K562 (cell line): ENCODE results near the gene RASSF7. TPM values are rescaled to one million over a fixed set of nuclear protein-coding genes. Genes with fewer than 3 reads are reported as not detected.

Experiments used
- ATAC-seq: fragments of 200-7000 bp; cut with Tn5 transposase; 3 replicates; pipeline ENCODE4 v1.9.1; 2020; ENCODE audit warnings: moderate library complexity
- BruUV-seq: library from RNA; stranded (reverse); fragments of 400-500 nt; replicated peaks from 2 replicates; lab custom pipeline; 2021; lab: Mats Ljungman, UMichigan
- CTCF ChIA-PET: fragments of 300-600 bp; formaldehyde crosslinking; extraction: SDS; loops from one replicate; lab custom pipeline; 2021; ENCODE audit warnings: low intra/inter-chr PET ratio; lab: Yijun Ruan, JAX
- POLR2A ChIA-PET: fragments of 300-600, 350-650 bp; sonication (Branson Sonifier 250); formaldehyde crosslinking; extraction: SDS; loops from one replicate; lab custom pipeline; 2021; ENCODE audit warnings: antibody characterized with exemption, inconsistent platforms; lab: Yijun Ruan, JAX
- DNase-seq, 4 experiments: peaks; one replicate each; pipeline versions ENCODE4 v3.0.0 to v3.0.0-alpha.2; 2011 to 2018; ENCODE audit warnings: low spot score in 3 of 4, mixed read lengths in 3 of 4; ENCODE audit errors: extremely low read depth in 1 of 4
- FAIRE-seq: peaks from 2 replicates; lab custom pipeline; 2011; peaks lifted over from hg19 to GRCh38; lab: Jason Lieb, UNC
- H2AFZ ChIP-seq: 2 replicates; pipeline ENCODE4 v1.6.0; 2011; ENCODE audit warnings: low read depth, low read length, control low read depth, inconsistent platforms
- H3K27ac ChIP-seq: fragments of 200-600 bp; 3 replicates; pipeline ENCODE4 v1.8.0; 2011; ENCODE audit warnings: low read depth, mild to moderate bottlenecking, control low read depth, inconsistent platforms, low read length, moderate library complexity, mixed read lengths; ENCODE audit errors: extremely low read depth
- H3K27me3 ChIP-seq, 2 experiments: fragments of 300-600 bp in 1 of 2; 2 replicates in 1 of 2; 3 replicates in 1 of 2; pipeline versions ENCODE4 v1.6.0 to v1.8.0; 2011; ENCODE audit warnings: inconsistent platforms in 2 of 2, low read length in 2 of 2, mild to moderate bottlenecking in 1 of 2, mixed read lengths in 1 of 2, moderate library complexity in 1 of 2; ENCODE audit not compliant: control insufficient read depth in 2 of 2, insufficient read depth in 2 of 2
- H3K36me3 ChIP-seq: fragments of 300-600 bp; 3 replicates; pipeline ENCODE4 v1.8.0; 2011; ENCODE audit warnings: mild to moderate bottlenecking, low read length, inconsistent platforms; ENCODE audit not compliant: control insufficient read depth, insufficient read depth
- H3K4me1 ChIP-seq, 2 experiments: fragments of 200-600 bp in 1 of 2; replicated peaks in 1 of 2; 2 replicates in 1 of 2; 3 replicates in 1 of 2; pipeline versions ENCODE4 v1.5.1 to v1.8.0; 2011; ENCODE audit warnings: inconsistent platforms in 2 of 2, low read length in 2 of 2, mild to moderate bottlenecking in 1 of 2, mixed read lengths in 1 of 2, moderate library complexity in 1 of 2; ENCODE audit not compliant: control insufficient read depth in 2 of 2, insufficient read depth in 2 of 2
- H3K4me2 ChIP-seq: 2 replicates; pipeline ENCODE4 v1.6.1; 2011; ENCODE audit warnings: low read length, control low read depth, inconsistent platforms, mixed read lengths; ENCODE audit not compliant: insufficient read depth
- H3K4me3 ChIP-seq: fragments of 200-600 bp; sonication (generic), shearing (Covaris generic); 2 replicates; pipeline ENCODE4 v1.5.1; 2016; ENCODE audit warnings: control low read depth, inconsistent platforms
- H3K79me2 ChIP-seq: fragments of 200-600 bp; 3 replicates; pipeline ENCODE4 v1.8.0; 2011; ENCODE audit warnings: low read length, inconsistent platforms; ENCODE audit not compliant: control insufficient read depth, insufficient read depth
- H3K9ac ChIP-seq, 2 experiments: 2 replicates each; pipeline versions ENCODE4 v1.6.0 to v1.6.1; 2011; ENCODE audit warnings: low read depth in 2 of 2, low read length in 2 of 2, control low read depth in 1 of 2, inconsistent platforms in 1 of 2, mild to moderate bottlenecking in 1 of 2, mixed read lengths in 1 of 2; ENCODE audit not compliant: insufficient read depth in 1 of 2
- H3K9me1 ChIP-seq: one replicate; pipeline ENCODE4 v1.6.0; 2011; ENCODE audit warnings: inconsistent platforms, mild to moderate bottlenecking, low read length, moderate library complexity; ENCODE audit not compliant: control insufficient read depth, insufficient read depth
- H3K9me3 ChIP-seq: replicated peaks from 2 replicates; pipeline ENCODE4 v1.5.1; 2011; ENCODE audit warnings: low read depth, low read length, inconsistent platforms; ENCODE audit not compliant: control insufficient read depth, insufficient read depth
- H4K20me1 ChIP-seq: replicated peaks from 2 replicates; pipeline ENCODE4 v1.6.1; 2011; ENCODE audit warnings: low read length, inconsistent platforms, mixed read lengths; ENCODE audit not compliant: control insufficient read depth, insufficient read depth
- POLR2G ChIP-seq: fragments of 200-400 bp; formaldehyde crosslinking; IDR thresholded peaks from 2 replicates; pipeline ENCODE4 v1.6.1; 2017; ENCODE audit warnings: low read depth, mild to moderate bottlenecking, antibody characterized with exemption, low read length, moderate library complexity
- WGBS: fragments of 100-300 bp; shearing (Covaris generic); methylation state at CpG from one replicate; pipeline ENCODE4 v1.1.6; 2016; ENCODE audit warnings: low coverage, mixed read lengths; ENCODE audit not compliant: insufficient coverage; ENCODE audit errors: missing lambda C conversion rate; 5-methylcytosine and 5-hydroxymethylcytosine counted together
- in situ Hi-C: fragments of 300-500 bp; cut with MboI; formaldehyde crosslinking; loops from 4 replicates; pipeline ENCODE4 v1.15.0; 2018; ENCODE audit warnings: inconsistent platforms, mixed read lengths
- intact Hi-C: fragments of 100-400 bp; cut with micrococcal nuclease; formaldehyde crosslinking; loops from 2 replicates; pipeline ENCODE4 v1.14.2; 2022
- polyA plus RNA-seq, 8 experiments: library from polyadenylated mRNA; depleted of rRNA in 4 of 8; stranded (reverse) in 5 of 8; unstranded in 3 of 8; fragments of >200 nt; fragmentation: Nextera tagmentation in 2 of 8; fragmentation: Illumina TruSeq in 1 of 8; extraction: Ambion mirVana in 2 of 8; extraction: Trizol in 1 of 8; gene quantifications; 2 replicates each; pipeline versions ENCODE4 v1.2.1 to v1.2.3, GENCODE V29; 2011 to 2014; ENCODE audit warnings: inconsistent platforms in 1 of 8, missing spikeins in 1 of 8
- total RNA-seq, 7 experiments: library from RNA; depleted of rRNA in 6 of 7; stranded (reverse); fragments of >200 nt in 6 of 7; fragmentation: Illumina TruSeq in 2 of 7; extraction: Trizol in 2 of 7; gene quantifications; 2 replicates each; pipeline versions ENCODE4 v1.2.1 to v1.2.3, GENCODE V29; 2011 to 2021; ENCODE audit warnings: low replicate concordance in 1 of 7
- TF ChIP-seq, protein P1 (sequence below): fragments of 250-450 bp; sonication (Bioruptor Pico); IDR thresholded peaks from 2 replicates; pipeline ENCODE4 v1.9.0; 2021; ENCODE audit warnings: mild to moderate bottlenecking
- TF ChIP-seq, protein P2 (sequence below): sonication (generic); formaldehyde crosslinking; IDR thresholded peaks from 2 replicates; pipeline ENCODE4 v1.8.0; 2022; ENCODE audit warnings: mild to moderate bottlenecking, missing genetic modification reagents

RASSF7 gene
- total and polyA plus RNA-seq, 9 of the 15 experiments (the other 6 are each of a cell fraction or from before 2014, with no cell fraction given), result 0.41 to 45.2 (median 18.6) TPM

DNA sequence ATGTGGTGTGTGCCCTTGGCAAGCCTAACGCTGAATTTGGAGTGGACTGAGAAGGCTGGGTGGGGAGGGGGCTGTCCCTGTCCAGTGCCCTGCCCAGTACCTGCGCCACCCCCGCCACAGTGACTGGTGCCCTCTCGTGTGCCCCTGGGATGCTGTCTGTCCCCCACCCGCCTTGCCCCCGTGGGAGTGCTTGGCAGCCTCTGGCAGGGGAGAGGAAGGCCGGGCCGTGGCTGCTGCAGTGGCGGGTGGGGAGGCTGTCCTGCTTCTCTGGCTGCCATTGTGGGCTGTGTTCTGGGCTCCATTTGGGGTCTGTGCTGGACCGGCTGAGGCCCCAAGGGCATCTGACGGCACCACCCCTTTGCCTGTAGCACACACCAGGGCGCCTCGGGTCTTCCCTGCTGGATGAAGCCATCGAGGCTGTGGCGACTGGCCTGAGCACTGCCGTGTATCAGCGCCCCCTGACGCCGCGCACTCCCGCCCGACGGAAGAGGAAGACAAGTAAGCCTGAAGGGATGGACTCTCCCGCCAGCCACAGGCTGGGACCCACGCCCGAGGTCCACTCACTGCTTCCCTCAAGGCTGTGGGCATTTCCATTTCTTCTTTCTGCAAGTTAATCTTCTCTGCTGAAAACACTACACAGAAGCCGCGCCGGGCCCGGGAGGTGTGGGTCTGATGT, 37.4 kb downstream of the RASSF7 start:
- TF ChIP-seq POLR2G, result peak; percentile 42; the same call in 1 of the 2 replicates
- TF ChIP-seq, protein P1, sequence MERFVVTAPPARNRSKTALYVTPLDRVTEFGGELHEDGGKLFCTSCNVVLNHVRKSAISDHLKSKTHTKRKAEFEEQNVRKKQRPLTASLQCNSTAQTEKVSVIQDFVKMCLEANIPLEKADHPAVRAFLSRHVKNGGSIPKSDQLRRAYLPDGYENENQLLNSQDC (CRISPR knock-in tag), result no peak
- Histone ChIP-seq H3K79me2 (no peaks in the 10 kb centered on the region; the same call in 1 of the 3 replicates), H3K36me3 (peaks cover 89% of the 10 kb centered on the region), H3K9me3 (no peaks in the 10 kb centered on the region), H3K27me3 (no peaks in the 10 kb centered on the region), H3K27ac (no peak overlapping the region), H4K20me1 (no peaks in the 10 kb centered on the region), H3K4me2 (no peak overlapping the region), H3K9me1 (no peaks in the 10 kb centered on the region), H3K9ac (no peak overlapping the region; a peak in 1 of 4 replicates), H3K4me1 (peaks cover 0 to 14% of the 10 kb centered on the region in 2 experiments; a peak in 1 of 5 replicates), H3K4me3 (no peak overlapping the region), H2AFZ (no peak overlapping the region)
- intact Hi-C loops, result no loop called here
- FAIRE-seq (no peak), ATAC-seq (no peak), DNase-seq (no peak)
- WGBS, result 91% methylated on average over 21 of the region's 30 CpGs
- CTCF ChIA-PET, result no interaction called here
- POLR2A ChIA-PET, result no interaction called here
- in situ Hi-C loops, result no loop called here
- no TSS peak for BruUV-seq

DNA sequence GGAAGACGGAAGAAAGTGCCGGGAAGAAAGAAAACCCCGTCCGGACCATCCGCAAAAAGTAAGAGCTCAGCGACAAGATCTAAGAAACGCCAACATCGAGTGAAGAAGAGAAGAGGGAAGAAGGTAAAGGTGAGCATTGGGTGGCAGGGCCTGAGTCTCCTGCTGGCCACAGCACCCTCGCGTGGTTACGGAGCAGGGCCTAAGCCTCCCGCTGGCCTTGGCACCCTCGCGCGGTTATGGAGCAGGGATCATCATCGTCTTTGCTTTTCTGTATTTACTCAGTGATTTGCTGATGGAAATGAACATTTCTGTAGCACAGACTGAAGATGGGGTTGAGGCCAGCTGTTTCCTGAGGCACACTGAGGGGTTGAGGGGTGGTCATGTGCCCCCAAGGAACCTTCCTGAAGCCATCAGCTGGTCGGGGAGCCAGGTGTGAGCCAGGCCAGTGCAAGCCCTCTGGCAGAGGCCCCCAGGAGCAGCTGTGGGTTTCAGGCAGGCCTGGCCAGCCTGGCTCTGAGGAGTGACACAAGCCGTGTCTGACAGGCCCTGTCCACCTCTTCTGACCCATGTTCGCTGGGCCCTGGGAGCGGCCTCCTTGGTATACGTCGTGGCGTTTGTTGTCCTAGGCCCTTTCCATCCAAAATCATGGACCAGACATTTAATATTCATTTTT, 40.9 kb downstream of the RASSF7 start:
- Histone ChIP-seq H3K27ac (no peak overlapping the region), H3K9ac (peak overlapping the region in 1 of 2 experiments; percentile 43; a peak in 1 of 4 replicates), H2AFZ (no peak overlapping the region), H3K79me2 (no peaks in the 10 kb centered on the region; the same call in 2 of the 3 replicates), H3K4me2 (no peak overlapping the region), H3K36me3 (peaks cover 89% of the 10 kb centered on the region), H3K4me3 (no peak overlapping the region), H3K9me3 (no peaks in the 10 kb centered on the region), H4K20me1 (no peaks in the 10 kb centered on the region), H3K4me1 (peaks cover 0 to 13% of the 10 kb centered on the region in 2 experiments; a peak in 1 of 5 replicates), H3K9me1 (no peaks in the 10 kb centered on the region), H3K27me3 (no peaks in the 10 kb centered on the region)
- ChIA-PET CTCF (no interaction called here), POLR2A (interaction anchor here (1.0 to 1.7 kb wide), 3 partner anchors 11 to 141 kb away, joined by 3 to 5 read pairs (median 4); no protein-coding TSS in a partner anchor)
- FAIRE-seq (no peak), DNase-seq (no peak), ATAC-seq (no peak)
- TF ChIP-seq POLR2G, result peak; percentile 50; the same call in 1 of the 2 replicates
- TF ChIP-seq, protein P2, sequence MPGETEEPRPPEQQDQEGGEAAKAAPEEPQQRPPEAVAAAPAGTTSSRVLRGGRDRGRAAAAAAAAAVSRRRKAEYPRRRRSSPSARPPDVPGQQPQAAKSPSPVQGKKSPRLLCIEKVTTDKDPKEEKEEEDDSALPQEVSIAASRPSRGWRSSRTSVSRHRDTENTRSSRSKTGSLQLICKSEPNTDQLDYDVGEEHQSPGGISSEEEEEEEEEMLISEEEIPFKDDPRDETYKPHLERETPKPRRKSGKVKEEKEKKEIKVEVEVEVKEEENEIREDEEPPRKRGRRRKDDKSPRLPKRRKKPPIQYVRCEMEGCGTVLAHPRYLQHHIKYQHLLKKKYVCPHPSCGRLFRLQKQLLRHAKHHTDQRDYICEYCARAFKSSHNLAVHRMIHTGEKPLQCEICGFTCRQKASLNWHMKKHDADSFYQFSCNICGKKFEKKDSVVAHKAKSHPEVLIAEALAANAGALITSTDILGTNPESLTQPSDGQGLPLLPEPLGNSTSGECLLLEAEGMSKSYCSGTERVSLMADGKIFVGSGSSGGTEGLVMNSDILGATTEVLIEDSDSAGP, result no peak
- intact Hi-C loops (no loop called here), in situ Hi-C loops (no loop called here)
- WGBS, result 97% methylated on average over 21 of the region's 23 CpGs
- BruUV-seq, result no TSS peak
